Spleen (tissue), 7 donors: ENCODE measurements around the gene ITGA7.

Experiments used
- CTCF ChIP-seq, 11 experiments: fragments of 200-600 bp in 7 of 11; fragments of 450-650 bp in 4 of 11; sonication (generic) in 4 of 11; IDR thresholded peaks in 8 of 11; conservative IDR thresholded peaks in 3 of 11; 1 replicate in 7 of 11; 2 replicates in 4 of 11; pipeline versions ENCODE4 v1.4.0 to v1.8.0; 2016 to 2021; ENCODE audit warnings: antibody characterized with exemption in 11 of 11, inconsistent platforms in 4 of 11, mild to moderate bottlenecking in 1 of 11
- POLR2A ChIP-seq, 3 donors: fragments of 450-650 bp; IDR thresholded peaks; one replicate each; pipeline ENCODE4 v1.5.1; 2017; ENCODE audit warnings: antibody characterized with exemption in 3 of 3, mild to moderate bottlenecking in 1 of 3
- POLR2AphosphoS5 ChIP-seq, 3 donors: sonication (generic); formaldehyde crosslinking; IDR thresholded peaks; one replicate each; pipeline ENCODE4 v1.5.1; 2017; ENCODE audit warnings: antibody characterized with exemption in 3 of 3
- donor health status: DM: no; HTN: no; CAD: no; lungs with moderate emphysema.
- donor health status: DM: no; HTN: no; CAD: no.
- donor health status: DM: no; HTN: no; CAD: no.

- no peak for TF ChIP-seq POLR2A (IDR thresholded peaks at IDR 0.05)
- no peak for TF ChIP-seq CTCF (IDR thresholded peaks at IDR 0.05 in 8 of 11, conservative IDR thresholded peaks at IDR 0.05 in 3 of 11)
- no peak for TF ChIP-seq POLR2AphosphoS5 (IDR thresholded peaks at IDR 0.05)
Observed at GRCh38 chr12:55644591-55644990, 63.1 kb downstream of the ITGA7 start.
